ENCODE measurements around the gene PPP3CA.
"Not testable (repeated sequence)": the region's sequence is repeated elsewhere in the genome, so short reads cannot be mapped to it uniquely, and the experiment has no call there.

PPP3CA gene

GRCh38 chr4:101035487-101035886 lies 311.8 kb downstream of the PPP3CA start:
- DNase-seq, result no peak

- DNase-seq, result no peak
Observed at GRCh38 chr4:101033986-101034385, 313.3 kb downstream of the PPP3CA start.

GRCh38 chr4:101032541-101032940 lies 314.8 kb downstream of the PPP3CA start:
- no peak for DNase-seq

- DNase-seq, result no peak
Observed at GRCh38 chr4:101031971-101032370, 315.4 kb downstream of the PPP3CA start.

- DNase-seq, result no peak
Observed at GRCh38 chr4:101028886-101029285, 318.4 kb downstream of the PPP3CA start.

- DNase-seq, result no peak
Observed at GRCh38 chr4:101027721-101028120, 319.6 kb downstream of the PPP3CA start.

GRCh38 chr4:101025755-101026154 lies 321.6 kb downstream of the PPP3CA start:
- DNase-seq, result no peak

GRCh38 chr4:101022151-101023024 lies 324.9 kb downstream of the PPP3CA start:
- no peak for DNase-seq

GRCh38 chr4:101020956-101021355 lies 326.4 kb downstream of the PPP3CA start:
- DNase-seq, result no peak

- no peak for DNase-seq
Observed at GRCh38 chr4:101019941-101020401, 327.4 kb downstream of the PPP3CA start.

- no peak for DNase-seq
Observed at GRCh38 chr4:101019313-101019712, 328.0 kb downstream of the PPP3CA start.

- DNase-seq, result no peak
Observed at GRCh38 chr4:101018836-101019235, 328.5 kb downstream of the PPP3CA start.

GRCh38 chr4:101014417-101014816 lies 332.9 kb downstream of the PPP3CA start:
- no peak for DNase-seq

GRCh38 chr4:101010987-101011386 lies 336.3 kb downstream of the PPP3CA start:
- DNase-seq, result no peak

GRCh38 chr4:101009471-101009870 lies 337.9 kb downstream of the PPP3CA start:
- no peak for DNase-seq

- DNase-seq, result no peak
Observed at GRCh38 chr4:101008503-101008902, 338.8 kb downstream of the PPP3CA start.

GRCh38 chr4:101005659-101006058 lies 341.7 kb downstream of the PPP3CA start:
- DNase-seq, result no peak

- DNase-seq, result no peak
Observed at GRCh38 chr4:101000496-101000895, 346.8 kb downstream of the PPP3CA start.

- DNase-seq, result no peak
Observed at GRCh38 chr4:100995671-100996070, 351.7 kb downstream of the PPP3CA start.

GRCh38 chr4:100995002-100995401 lies 352.3 kb downstream of the PPP3CA start:
- DNase-seq, result not testable (repeated sequence)

- DNase-seq, result not testable (repeated sequence)
Observed at GRCh38 chr4:100991332-100992069, 355.8 kb downstream of the PPP3CA start.

GRCh38 chr4:100989401-100989800 lies 357.9 kb downstream of the PPP3CA start:
- DNase-seq, result no peak

GRCh38 chr4:100988876-100989275 lies 358.4 kb downstream of the PPP3CA start:
- DNase-seq, result no peak

GRCh38 chr4:100986360-100986868 lies 360.9 kb downstream of the PPP3CA start:
- DNase-seq, result no peak

Data from stimulated activated CD4-positive, alpha-beta T cell treated with anti-CD3 and anti-CD28 coated beads, Interleukin-2, amount 100 ng/mL, for 48 hours (primary cell).